Activated T-helper 2 cell treated with anti-CD3 and anti-CD28 coated beads, Interferon-gamma antibody, Interleukin-2, Interleukin-4, amounts not matched to agents 10 μg/mL and 5 μg/mL and 100 μg/mL, durations not matched to agents 14 hours and 24 hours and 36 hours (primary cell): ENCODE measurements around the gene COX14. TPM values are rescaled to one million over a fixed set of nuclear protein-coding genes. Genes with fewer than 3 reads are reported as not detected.
A peak's percentile ranks its signal among the peaks of the same experiment; 100 is the strongest.

Experiments used
- DNase-seq: peaks from one replicate; pipeline ENCODE4 v3.0.0; 2021; ENCODE audit warnings: low spot score
- H3K27ac Mint-ChIP-seq: one replicate; pipeline ENCODE4 v1.8.0; 2021; ENCODE audit warnings: mixed read lengths
- H3K27me3 Mint-ChIP-seq: one replicate; pipeline ENCODE4 v1.8.0; 2021; ENCODE audit warnings: low read depth, mixed read lengths
- H3K36me3 Mint-ChIP-seq: one replicate; pipeline ENCODE4 v1.8.0; 2021; ENCODE audit warnings: low read depth, mixed read lengths
- H3K4me1 Mint-ChIP-seq: one replicate; pipeline ENCODE4 v1.8.0; 2021; ENCODE audit warnings: low read depth, mixed read lengths
- H3K4me3 Mint-ChIP-seq: one replicate; pipeline ENCODE4 v1.8.0; 2021; ENCODE audit warnings: low read depth, mild to moderate bottlenecking, moderate library complexity, mixed read lengths
- H3K9me3 Mint-ChIP-seq: one replicate; pipeline ENCODE4 v1.8.0; 2021; ENCODE audit warnings: mixed read lengths
- intact Hi-C: fragments of 100-400 bp; cut with micrococcal nuclease; formaldehyde crosslinking; loops from one replicate; pipeline ENCODE4 v1.15.1; 2023
- total RNA-seq: library from RNA; stranded (reverse); gene quantifications from 2 replicates; pipeline ENCODE4 v1.2.3, GENCODE V29; 2022

The COX14 gene
- total RNA-seq: 38.1 and 43.5 TPM in 2 replicates

DNA sequence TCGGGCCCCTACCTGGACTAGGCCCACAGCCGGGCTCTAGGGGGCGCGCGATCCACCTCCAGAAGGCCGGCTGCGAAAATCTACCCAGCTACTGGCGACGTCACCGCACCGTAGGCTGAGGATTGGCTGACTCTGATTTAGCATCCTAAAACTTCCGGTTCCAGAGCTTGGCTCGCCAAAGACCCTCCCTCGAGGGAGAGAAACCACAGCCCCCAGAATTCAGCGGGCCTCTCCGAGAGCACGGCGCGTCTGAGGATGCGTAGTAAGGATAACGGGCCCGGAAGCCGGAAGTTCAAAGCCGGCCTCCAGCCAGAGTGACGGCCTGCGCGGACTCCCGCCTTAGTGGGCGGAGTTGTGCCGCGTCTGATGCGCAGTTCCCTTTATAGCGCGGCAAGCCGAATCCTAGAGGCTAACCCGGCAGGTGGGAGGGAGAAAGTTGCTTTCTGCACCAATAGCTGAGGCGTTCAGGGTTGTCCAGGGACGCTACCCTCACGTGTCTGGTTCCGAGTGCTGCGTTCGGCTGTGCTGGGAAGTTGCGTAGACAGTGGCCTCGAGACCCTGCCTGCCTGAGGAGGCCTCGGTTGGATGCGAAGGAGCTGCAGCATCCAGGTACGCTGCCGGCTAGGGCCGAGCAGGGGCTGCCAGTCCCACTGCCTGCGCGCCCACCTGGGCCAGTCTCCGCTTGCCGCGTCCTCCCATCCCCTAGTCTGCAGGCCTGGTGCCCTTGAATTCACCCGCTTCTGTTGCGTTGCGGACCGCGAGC, at the start of gene COX14:
Gene COX14, plus strand, starts transcription at position 544 of the 763 bp plus-strand sequence. CDS start 7,808 bp downstream, outside the sequence.
- intact Hi-C loops: loop anchor here (1.0 to 2.0 kb wide), 3 partner anchors 27 to 289 kb away; partner anchors contain the start of genes CERS5, LARP4 and SMARCD1
- H3K9me3 Mint-ChIP-seq: no peaks in the 10 kb centered on the region
- DNase-seq: peak; percentile 99
- no peaks in the 10 kb centered on the region for H3K27me3 Mint-ChIP-seq
- H3K36me3 Mint-ChIP-seq: peaks cover 24% of the 10 kb centered on the region
- H3K4me3 Mint-ChIP-seq: peak within 1 kb of the TSS; percentile 99
- peak within 1 kb of the TSS; percentile 98 for H3K27ac Mint-ChIP-seq
- H3K4me1 Mint-ChIP-seq: peaks cover 24% of the 10 kb centered on the region

DNA sequence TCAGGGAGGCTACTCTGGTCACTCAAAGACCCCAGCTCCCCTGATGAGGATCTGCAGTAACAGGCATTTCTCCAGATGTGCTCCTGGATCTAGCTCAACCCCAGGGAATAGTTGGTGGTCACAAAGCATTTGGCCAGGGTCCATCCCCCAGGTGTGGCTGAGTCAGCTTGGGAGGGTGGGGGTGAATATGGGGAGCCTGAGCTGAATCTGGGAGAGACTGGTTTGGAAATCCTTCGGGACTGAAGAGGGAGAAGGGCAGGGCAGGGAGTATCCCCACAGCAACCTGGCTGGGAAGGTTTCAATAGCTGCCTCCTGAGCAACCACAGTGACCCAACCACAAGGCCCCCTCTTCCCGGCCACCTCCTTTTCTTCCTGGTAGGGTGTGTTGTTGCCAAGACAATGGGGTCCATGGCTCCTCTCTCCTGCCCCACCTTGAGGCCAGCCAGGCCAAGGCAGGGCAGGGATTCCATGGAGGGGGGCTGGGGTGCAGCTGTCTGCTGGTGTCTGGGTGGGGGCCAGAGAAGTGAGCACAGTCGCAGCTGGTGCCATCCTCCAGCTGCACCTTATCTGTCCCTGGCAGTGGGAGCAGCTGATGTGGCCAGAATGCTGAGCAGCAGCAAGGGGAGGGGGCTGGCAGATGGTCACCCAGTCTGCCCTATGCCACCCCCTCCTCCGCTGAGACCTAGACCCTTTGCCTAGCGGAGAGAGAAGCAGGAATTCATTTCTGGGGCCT, 49.1 kb upstream of the COX14 start:
- peaks cover 1% of the 10 kb centered on the region for H3K27me3 Mint-ChIP-seq
- peaks cover 19% of the 10 kb centered on the region for H3K4me1 Mint-ChIP-seq
- H3K4me3 Mint-ChIP-seq: no peak overlapping the region
- intact Hi-C loops: no loop called here
- H3K36me3 Mint-ChIP-seq: peaks cover 19% of the 10 kb centered on the region
- no peaks in the 10 kb centered on the region for H3K9me3 Mint-ChIP-seq
- H3K27ac Mint-ChIP-seq: no peak overlapping the region
- DNase-seq: no peak

DNA sequence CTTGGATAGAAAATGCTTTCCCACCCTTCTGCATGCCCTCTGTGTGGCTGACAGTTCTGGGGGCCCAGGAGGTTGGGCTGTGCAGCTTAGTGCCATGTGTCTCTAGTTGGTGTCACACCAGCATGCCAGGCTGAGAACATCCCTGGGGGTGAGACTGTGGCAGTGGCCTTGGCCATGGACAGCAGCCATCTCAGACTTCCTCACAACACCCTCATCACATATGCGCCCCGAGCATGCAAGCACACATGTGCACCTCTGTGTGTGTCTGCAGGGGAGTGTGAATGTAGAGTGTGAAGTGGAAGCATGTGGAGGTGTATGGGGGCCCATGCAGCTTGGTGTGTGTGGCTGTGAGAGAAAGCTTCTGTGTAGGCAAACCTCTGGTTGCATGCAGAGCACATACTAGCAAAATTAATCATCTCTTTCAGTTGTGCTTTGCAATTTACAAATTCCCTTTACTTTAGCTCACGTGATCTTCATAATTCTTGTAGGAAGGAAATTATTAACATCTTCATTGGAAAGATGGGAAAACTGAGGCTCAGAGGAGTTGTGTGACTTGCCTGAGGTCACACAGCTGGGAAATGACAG, 46.2 kb upstream of the COX14 start:
- Mint-ChIP-seq H3K9me3 (no peaks in the 10 kb centered on the region), H3K4me3 (no peak overlapping the region), H3K4me1 (peaks cover 9% of the 10 kb centered on the region), H3K27ac (no peak overlapping the region), H3K27me3 (peaks cover 1% of the 10 kb centered on the region), H3K36me3 (peaks cover 11% of the 10 kb centered on the region)
- DNase-seq: no peak
- intact Hi-C loops: no loop called here

DNA sequence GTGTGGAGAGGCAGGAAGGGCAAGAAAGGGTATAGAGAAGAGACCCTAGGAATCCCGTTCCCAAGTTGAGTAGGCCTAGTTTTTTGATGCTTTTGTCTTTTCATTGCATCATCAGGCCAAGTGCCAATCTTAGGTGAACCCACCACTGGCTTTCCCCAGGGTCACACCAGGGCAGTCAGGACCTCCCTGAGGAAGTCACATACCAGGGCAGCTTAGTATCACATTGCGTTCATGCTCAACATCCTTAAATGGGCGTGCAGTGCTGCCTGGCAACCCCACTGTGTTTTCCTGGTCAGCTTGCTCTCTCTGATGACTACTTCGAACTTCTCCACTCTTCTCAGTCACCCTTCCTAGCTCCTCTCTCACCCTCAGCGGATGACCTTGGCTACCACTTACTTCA, 45.6 kb upstream of the COX14 start:
- Mint-ChIP-seq H3K27me3 (peaks cover 1% of the 10 kb centered on the region), H3K4me1 (peaks cover 8% of the 10 kb centered on the region), H3K4me3 (no peak overlapping the region), H3K27ac (no peak overlapping the region), H3K9me3 (no peaks in the 10 kb centered on the region), H3K36me3 (peaks cover 5% of the 10 kb centered on the region)
- DNase-seq: no peak
- intact Hi-C loops: no loop called here

DNA sequence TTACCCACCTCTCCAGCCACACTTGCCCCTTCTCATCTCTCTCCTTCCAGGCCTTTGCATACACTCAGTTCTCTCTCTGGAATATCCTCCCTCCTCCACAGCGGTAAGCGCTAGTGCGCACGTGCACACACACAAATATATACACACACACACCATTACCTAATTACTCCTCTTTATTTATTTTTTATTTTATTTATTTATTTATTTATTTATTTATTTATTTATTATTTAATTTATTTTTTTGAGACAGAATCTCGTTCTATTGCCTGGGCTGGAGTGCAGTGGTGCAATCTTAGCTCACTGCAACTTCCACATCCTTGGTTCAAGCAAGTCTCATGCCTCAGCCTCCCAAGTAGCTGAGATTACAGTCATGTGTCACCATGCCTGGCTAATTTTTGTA, 43.0 kb upstream of the COX14 start:
- H3K4me3 Mint-ChIP-seq: no peak overlapping the region
- no peak for DNase-seq
- no peaks in the 10 kb centered on the region for H3K27me3 Mint-ChIP-seq
- peaks cover 6% of the 10 kb centered on the region for H3K4me1 Mint-ChIP-seq
- no peak overlapping the region for H3K27ac Mint-ChIP-seq
- H3K9me3 Mint-ChIP-seq: no peaks in the 10 kb centered on the region
- H3K36me3 Mint-ChIP-seq: no peaks in the 10 kb centered on the region
- intact Hi-C loops: no loop called here

DNA sequence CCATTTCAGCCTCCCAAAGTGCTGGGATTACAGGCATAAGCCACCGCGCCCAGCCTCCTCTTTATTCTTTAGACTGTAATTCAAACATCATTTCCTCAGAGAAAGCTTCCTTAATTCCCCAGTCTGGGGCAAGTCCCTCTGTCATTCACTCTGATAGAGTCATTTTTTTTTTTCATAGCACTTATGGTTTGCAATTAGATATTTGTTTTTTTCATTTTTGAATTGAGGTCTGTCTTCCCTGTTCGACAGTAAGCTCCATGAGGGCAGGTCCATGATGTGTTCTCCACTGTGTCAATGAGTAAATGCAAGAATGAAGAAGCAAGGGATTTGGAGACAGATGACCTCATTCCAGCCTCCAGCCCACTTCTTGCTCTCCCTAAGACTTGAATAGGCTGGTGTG, 42.5 kb upstream of the COX14 start:
- peaks cover 6% of the 10 kb centered on the region for H3K4me1 Mint-ChIP-seq
- no peak for DNase-seq
- intact Hi-C loops: no loop called here

DNA sequence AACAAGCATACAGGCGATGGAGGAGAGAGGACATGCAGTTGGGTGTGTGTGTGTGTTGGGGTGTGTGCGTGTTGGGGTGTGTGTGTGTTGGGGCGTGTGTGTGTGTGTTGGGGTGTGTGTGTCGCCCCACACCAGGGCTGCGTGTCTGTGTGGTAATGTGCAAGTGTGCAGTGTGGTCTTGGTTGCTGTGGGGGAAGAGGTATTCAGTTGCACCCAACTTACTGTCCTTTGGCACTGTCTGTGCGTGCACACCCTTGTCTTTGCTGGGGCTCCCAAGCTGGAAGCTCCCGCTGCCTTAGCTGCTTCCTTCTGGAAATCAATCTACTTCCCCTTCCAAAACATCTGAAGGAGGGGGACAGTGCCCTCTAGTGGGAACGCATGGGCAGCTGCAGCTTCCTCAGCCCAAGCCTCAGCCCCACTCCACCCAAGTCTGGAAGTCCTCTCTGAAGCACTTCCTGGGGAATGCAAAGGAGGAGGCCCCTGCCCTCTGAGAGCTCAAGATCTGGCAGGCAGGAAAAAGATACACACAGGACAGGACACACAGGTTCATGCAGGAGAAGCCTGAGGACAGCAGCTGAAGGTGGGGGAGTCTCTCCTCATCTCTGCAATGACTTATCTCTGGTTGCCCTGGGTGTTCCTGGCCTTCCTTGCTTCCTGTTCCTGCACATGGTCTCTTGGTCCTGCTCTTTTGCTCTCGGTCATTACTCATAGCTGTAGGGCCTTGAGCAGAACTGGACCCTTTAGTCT, 41.5 kb upstream of the COX14 start:
- Mint-ChIP-seq H3K36me3 (no peaks in the 10 kb centered on the region), H3K4me1 (peaks cover 6% of the 10 kb centered on the region), H3K27me3 (no peaks in the 10 kb centered on the region), H3K9me3 (no peaks in the 10 kb centered on the region), H3K27ac (no peak overlapping the region), H3K4me3 (no peak overlapping the region)
- intact Hi-C loops: loop anchor here (1.0 kb wide), 2 partner anchors 31 to 103 kb away; no protein-coding TSS in a partner anchor
- peak; percentile 51 for DNase-seq

More for the DNA sequence above, 42.5 kb upstream of the COX14 start:
- Mint-ChIP-seq H3K27me3 (no peaks in the 10 kb centered on the region), H3K36me3 (no peaks in the 10 kb centered on the region), H3K9me3 (no peaks in the 10 kb centered on the region), H3K4me3 (no peak overlapping the region), H3K27ac (no peak overlapping the region)

DNA sequence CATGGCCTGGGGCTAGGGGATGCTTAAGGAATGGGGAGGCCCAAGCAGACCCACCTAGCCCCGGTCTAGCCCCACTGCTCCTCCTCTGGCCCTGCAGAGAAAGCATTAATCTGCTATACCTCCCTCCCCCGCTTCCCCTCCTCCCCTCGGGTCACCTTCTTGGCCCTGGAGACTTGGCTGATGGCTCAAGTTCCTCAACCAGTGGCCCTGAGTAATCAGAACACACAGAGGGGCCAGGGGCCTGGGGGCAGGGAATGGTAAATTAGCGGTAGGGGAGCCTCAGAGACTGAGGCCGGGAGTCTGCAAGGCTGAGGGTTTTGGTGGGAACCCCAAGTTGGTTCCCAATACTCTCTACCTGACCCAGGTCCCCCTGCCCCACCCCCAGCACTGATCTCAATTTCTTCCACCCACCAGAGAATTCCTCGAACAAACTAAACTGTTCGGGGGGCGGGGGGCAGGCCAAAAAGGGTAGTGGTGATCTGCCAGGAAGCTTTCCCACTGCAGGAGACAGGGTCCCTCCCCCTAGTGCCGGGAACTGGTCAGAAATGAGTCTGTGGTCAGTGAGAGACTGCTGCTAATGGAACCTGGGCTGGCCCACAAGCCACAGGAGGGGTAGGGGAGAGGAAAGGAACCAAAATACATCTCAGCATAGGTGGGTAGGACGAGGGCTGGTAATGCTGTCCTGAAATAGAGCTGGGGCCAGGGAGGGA, 39.7 kb upstream of the COX14 start:
- no peaks in the 10 kb centered on the region for H3K9me3 Mint-ChIP-seq
- no peak for DNase-seq
- H3K4me3 Mint-ChIP-seq: no peak overlapping the region
- no peaks in the 10 kb centered on the region for H3K36me3 Mint-ChIP-seq
- intact Hi-C loops: no loop called here
- H3K27me3 Mint-ChIP-seq: no peaks in the 10 kb centered on the region
- H3K4me1 Mint-ChIP-seq: peaks cover 8% of the 10 kb centered on the region
- no peak overlapping the region for H3K27ac Mint-ChIP-seq

DNA sequence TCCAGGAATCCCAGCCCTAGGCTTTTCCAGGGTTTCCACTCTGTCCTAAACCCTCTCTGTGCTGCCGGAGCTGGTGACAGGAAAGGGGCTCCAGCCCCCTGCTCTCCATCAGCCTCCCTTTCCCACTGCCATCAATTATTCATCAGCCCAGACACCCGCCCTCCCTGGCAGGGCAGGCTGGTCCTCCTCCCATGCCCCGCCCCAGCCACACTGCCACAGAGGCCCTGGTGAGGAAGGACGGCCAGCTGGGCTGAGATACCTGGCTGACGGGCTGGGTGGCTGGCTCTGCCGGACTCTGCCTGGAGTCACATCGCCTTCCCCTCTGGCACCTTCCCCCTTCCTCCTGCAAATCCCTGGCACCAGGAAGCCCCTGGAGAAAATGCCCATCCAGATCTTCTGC, 38.8 kb upstream of the COX14 start:
- intact Hi-C loops: no loop called here
- H3K4me1 Mint-ChIP-seq: peaks cover 8% of the 10 kb centered on the region
- H3K27ac Mint-ChIP-seq: no peak overlapping the region
- no peaks in the 10 kb centered on the region for H3K36me3 Mint-ChIP-seq
- DNase-seq: no peak
- H3K9me3 Mint-ChIP-seq: no peaks in the 10 kb centered on the region
- H3K27me3 Mint-ChIP-seq: no peaks in the 10 kb centered on the region
- no peak overlapping the region for H3K4me3 Mint-ChIP-seq

DNA sequence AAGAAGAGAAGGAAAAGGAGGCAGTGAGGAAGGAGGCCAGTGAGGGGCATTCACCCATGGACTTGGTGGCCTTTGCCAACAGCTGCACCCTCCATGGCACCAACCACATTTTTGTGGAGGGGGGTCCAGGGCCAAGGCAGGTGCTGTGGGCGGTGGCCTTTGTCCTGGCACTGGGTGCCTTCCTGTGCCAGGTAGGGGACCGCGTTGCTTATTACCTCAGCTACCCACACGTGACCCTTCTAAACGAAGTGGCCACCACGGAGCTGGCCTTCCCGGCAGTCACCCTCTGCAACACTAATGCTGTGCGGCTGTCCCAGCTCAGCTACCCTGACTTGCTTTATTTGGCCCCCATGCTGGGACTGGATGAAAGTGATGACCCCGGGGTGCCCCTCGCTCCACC, 38.3 kb upstream of the COX14 start:
- H3K27me3 Mint-ChIP-seq: no peaks in the 10 kb centered on the region
- peaks cover 8% of the 10 kb centered on the region for H3K4me1 Mint-ChIP-seq
- intact Hi-C loops: no loop called here
- H3K36me3 Mint-ChIP-seq: no peaks in the 10 kb centered on the region
- DNase-seq: no peak
- H3K9me3 Mint-ChIP-seq: no peaks in the 10 kb centered on the region
- no peak overlapping the region for H3K27ac Mint-ChIP-seq
- H3K4me3 Mint-ChIP-seq: no peak overlapping the region

DNA sequence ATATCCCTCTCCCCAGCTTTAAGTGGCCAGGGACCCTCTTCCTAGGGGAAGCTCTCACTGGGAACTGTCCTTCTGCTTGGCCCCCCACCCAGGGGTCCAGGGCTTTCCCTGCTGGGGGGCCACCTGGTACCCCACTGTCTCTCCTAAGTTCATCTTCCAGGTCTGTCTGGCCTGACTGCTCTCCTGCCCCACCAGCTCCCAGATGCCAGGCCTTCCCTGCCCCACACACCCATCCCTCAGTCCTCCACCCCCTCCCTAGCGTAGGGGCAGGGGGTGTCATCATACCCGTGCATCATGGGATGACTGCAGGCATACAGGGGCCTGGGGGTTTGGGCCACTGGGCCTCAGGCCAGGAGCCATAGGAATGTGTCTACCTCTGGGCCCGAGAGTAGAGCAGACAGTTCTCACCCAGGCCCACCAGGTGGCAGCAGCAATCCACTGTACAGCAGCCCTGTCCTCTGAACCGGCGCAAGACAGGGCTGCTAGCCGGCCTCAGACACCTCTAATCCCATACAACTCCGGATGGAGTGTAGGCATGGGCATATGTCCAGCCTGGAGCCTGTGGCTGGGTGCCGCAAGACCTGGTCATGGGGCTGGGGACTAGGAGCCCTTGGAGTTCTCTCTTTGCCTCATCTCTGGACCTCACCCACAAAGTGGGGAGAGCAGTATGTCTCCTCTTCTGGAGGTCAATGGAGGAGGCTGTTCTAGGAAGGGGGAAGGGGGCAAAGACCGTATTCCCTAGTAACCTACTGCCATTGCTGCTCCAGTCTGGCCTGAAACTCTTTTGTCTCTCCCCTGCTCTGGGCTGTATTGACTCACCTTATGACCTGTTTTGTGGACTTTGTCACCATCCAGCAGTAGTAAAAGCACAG, 36.9 kb upstream of the COX14 start:
- Mint-ChIP-seq H3K4me1 (peaks cover 8% of the 10 kb centered on the region), H3K27me3 (no peaks in the 10 kb centered on the region), H3K36me3 (no peaks in the 10 kb centered on the region), H3K9me3 (no peaks in the 10 kb centered on the region), H3K4me3 (no peak overlapping the region), H3K27ac (no peak overlapping the region)
- peak; percentile 65 for DNase-seq
- intact Hi-C loops: no loop called here
